ENCODE measurements around the gene NOL11.
"Not testable (repeated sequence)": the region's sequence is repeated elsewhere in the genome, so short reads cannot be mapped to it uniquely, and the experiment has no call there.

Gene NOL11

GRCh38 chr17:67717624-67718324 is at the start of gene NOL11:
Gene NOL11 (plus strand): TSS chr17:67717936. CDS start chr17:67717948, 12 bp downstream.
- peak; percentile 93 for DNase-seq

- no peak for DNase-seq
These were observed 46.2 kb upstream of the NOL11 start for GRCh38 chr17:67671493-67671892.

- DNase-seq, result peak; percentile 25
These were observed 45.0 kb upstream of the NOL11 start for GRCh38 chr17:67672592-67673335.

- DNase-seq, result no peak
These were observed 42.3 kb upstream of the NOL11 start for GRCh38 chr17:67675481-67675880.

- DNase-seq, result no peak
These were observed 41.4 kb upstream of the NOL11 start for GRCh38 chr17:67676305-67676704.

- DNase-seq, result no peak
These were observed 39.3 kb upstream of the NOL11 start for GRCh38 chr17:67678414-67678813.

- DNase-seq, result no peak
These were observed 38.5 kb upstream of the NOL11 start for GRCh38 chr17:67679225-67679624.

GRCh38 chr17:67679721-67680120 is 38.0 kb upstream of the NOL11 start:
- no peak for DNase-seq

GRCh38 chr17:67680445-67681224 is 37.1 kb upstream of the NOL11 start:
- no peak for DNase-seq

- no peak for DNase-seq
These were observed 35.5 kb upstream of the NOL11 start for GRCh38 chr17:67682196-67682595.

GRCh38 chr17:67685351-67685750 is 32.4 kb upstream of the NOL11 start:
- no peak for DNase-seq

- no peak for DNase-seq
These were observed 31.5 kb upstream of the NOL11 start for GRCh38 chr17:67686241-67686640.

- DNase-seq, result no peak
These were observed 30.2 kb upstream of the NOL11 start for GRCh38 chr17:67687511-67687910.

GRCh38 chr17:67689534-67690177 is 28.1 kb upstream of the NOL11 start:
- peak; percentile 3 for DNase-seq

- DNase-seq, result no peak
These were observed 23.9 kb upstream of the NOL11 start for GRCh38 chr17:67693811-67694210.

- DNase-seq, result no peak
These were observed 21.4 kb upstream of the NOL11 start for GRCh38 chr17:67696347-67696746.

- peak; percentile 78 for DNase-seq
These were observed 20.8 kb upstream of the NOL11 start for GRCh38 chr17:67696853-67697498.

- DNase-seq, result peak; percentile 6
These were observed 17.6 kb upstream of the NOL11 start for GRCh38 chr17:67700037-67700724.

- no peak for DNase-seq
These were observed 17.0 kb upstream of the NOL11 start for GRCh38 chr17:67700725-67701119.

- DNase-seq, result not testable (repeated sequence)
These were observed 14.9 kb upstream of the NOL11 start for GRCh38 chr17:67702861-67703260.

- DNase-seq, result no peak
These were observed 10.3 kb upstream of the NOL11 start for GRCh38 chr17:67707442-67707841.

- no peak for DNase-seq
These were observed 9.4 kb upstream of the NOL11 start for GRCh38 chr17:67708378-67708777.

Data from NCI-H1417 treated with DMSO at 0.1 percent for 48 hours (cell line).